Neuronal stem cell (in vitro differentiated cells): ENCODE measurements around the gene GCDH.

ENCODE experiments used
- DNase-seq: peaks from one replicate; pipeline ENCODE4 v3.0.0-alpha.2; 2013; ENCODE audit warnings: low spot score
- H2AFZ ChIP-seq: one replicate; pipeline ENCODE4 v1.6.1; 2013; ENCODE audit warnings: mild to moderate bottlenecking, low read length, inconsistent platforms
- H2AK5ac ChIP-seq: 2 replicates; pipeline ENCODE4 v1.6.1; 2013; ENCODE audit warnings: low read depth, mild to moderate bottlenecking, inconsistent platforms, low read length, moderate library complexity, mixed read lengths
- H2BK120ac ChIP-seq: 2 replicates; pipeline ENCODE4 v1.6.1; 2013; ENCODE audit warnings: low read depth, mild to moderate bottlenecking, inconsistent platforms, low read length, moderate library complexity, mixed read lengths
- H2BK12ac ChIP-seq: one replicate; pipeline ENCODE4 v1.6.1; 2013; ENCODE audit warnings: low read length, inconsistent platforms
- H2BK15ac ChIP-seq: 2 replicates; pipeline ENCODE4 v1.6.1; 2013; ENCODE audit warnings: mild to moderate bottlenecking, low read length, inconsistent platforms, mixed read lengths
- H2BK5ac ChIP-seq: one replicate; pipeline ENCODE4 v1.6.1; 2013; ENCODE audit warnings: inconsistent platforms, mild to moderate bottlenecking, low read length, moderate library complexity
- H3K14ac ChIP-seq: one replicate; pipeline ENCODE4 v1.6.1; 2013; ENCODE audit warnings: low read length, inconsistent platforms
- H3K18ac ChIP-seq: 2 replicates; pipeline ENCODE4 v1.6.1; 2013; ENCODE audit warnings: low read length, inconsistent platforms
- H3K23ac ChIP-seq: 2 replicates; pipeline ENCODE4 v1.6.1; 2013; ENCODE audit warnings: low read depth, mild to moderate bottlenecking, mixed read lengths, low read length, inconsistent platforms; ENCODE audit not compliant: poor library complexity
- H3K27ac ChIP-seq: replicated peaks from 3 replicates; pipeline ENCODE4 v1.5.1; 2013; ENCODE audit warnings: low read length, inconsistent platforms
- H3K27me3 ChIP-seq, 3 experiments: 2 replicates each; pipeline ENCODE4 v1.6.1; 2013; ENCODE audit warnings: low read length in 3 of 3, mild to moderate bottlenecking in 2 of 3, inconsistent platforms in 1 of 3, low read depth in 1 of 3, mixed read lengths in 1 of 3, moderate library complexity in 1 of 3; ENCODE audit not compliant: control insufficient read depth in 3 of 3, insufficient read depth in 3 of 3
- H3K36me3 ChIP-seq, 2 donors: replicated peaks in 1 of 2; 2 replicates each; pipeline ENCODE4 v1.6.1; 2013; ENCODE audit warnings: low read length in 2 of 2; ENCODE audit not compliant: control insufficient read depth in 2 of 2, insufficient read depth in 2 of 2
- H3K4ac ChIP-seq: 2 replicates; pipeline ENCODE4 v1.6.1; 2013; ENCODE audit warnings: inconsistent platforms, mild to moderate bottlenecking, low read length, moderate library complexity
- H3K4me1 ChIP-seq, 2 donors: 1 replicate in 1 of 2; 2 replicates in 1 of 2; pipeline ENCODE4 v1.6.1; 2013; ENCODE audit warnings: low read length in 2 of 2, low read depth in 1 of 2; ENCODE audit not compliant: control insufficient read depth in 2 of 2, insufficient read depth in 1 of 2
- H3K4me2 ChIP-seq: one replicate; pipeline ENCODE4 v1.6.1; 2013; ENCODE audit warnings: mild to moderate bottlenecking, low read length, inconsistent platforms; ENCODE audit not compliant: insufficient read depth, poor library complexity, severe bottlenecking
- H3K4me3 ChIP-seq, 2 donors: 2 replicates each; pipeline ENCODE4 v1.5.1; 2013; ENCODE audit warnings: low read length in 2 of 2, mild to moderate bottlenecking in 2 of 2, inconsistent platforms in 1 of 2, moderate library complexity in 1 of 2
- H3K79me1 ChIP-seq: one replicate; pipeline ENCODE4 v1.6.1; 2013; ENCODE audit warnings: low read depth, mild to moderate bottlenecking, inconsistent platforms, low read length, moderate library complexity
- H3K9ac ChIP-seq: one replicate; pipeline ENCODE4 v1.6.1; 2013; ENCODE audit warnings: mild to moderate bottlenecking, low read depth, low read length, inconsistent platforms; ENCODE audit not compliant: poor library complexity
- H3K9me3 ChIP-seq, 2 donors: replicated peaks in 1 of 2; 2 replicates each; pipeline versions ENCODE3 to v1.6.1; 2013; ENCODE audit warnings: low read length in 2 of 2, mild to moderate bottlenecking in 2 of 2, inconsistent platforms in 1 of 2, low read depth in 1 of 2, mixed read lengths in 1 of 2, moderate library complexity in 1 of 2; ENCODE audit not compliant: control insufficient read depth in 2 of 2, insufficient read depth in 1 of 2
- H4K8ac ChIP-seq: one replicate; pipeline ENCODE4 v1.6.1; 2013; ENCODE audit warnings: low read depth, mild to moderate bottlenecking, inconsistent platforms, low read length, moderate library complexity
- H4K91ac ChIP-seq: one replicate; pipeline ENCODE4 v1.6.1; 2013; ENCODE audit warnings: low read length, low read depth, mild to moderate bottlenecking, inconsistent platforms; ENCODE audit not compliant: poor library complexity
- WGBS, 2 donors: extraction: QIAGEN DNeasy Blood & Tissue Kit; methylation state at CpG; one replicate each; pipeline ENCODE4 v1.1.7; 2013; ENCODE audit warnings: missing lambda C conversion rate in 2 of 2, mixed read lengths in 1 of 2; ENCODE audit not compliant: insufficient read length in 2 of 2, insufficient replicate concordance in 1 of 2; ENCODE audit errors: extremely low coverage in 2 of 2; 5-methylcytosine and 5-hydroxymethylcytosine counted together

GCDH gene

GRCh38 chr19:12867120-12868099 is 23.6 kb upstream of the GCDH start:
- Histone ChIP-seq H2BK120ac (no peak overlapping the region), H3K18ac (peak overlapping the region; percentile 96), H3K23ac (peak overlapping the region; percentile 91), H2AK5ac (no peak overlapping the region), H3K4ac (no peak overlapping the region), H2AFZ (peak overlapping the region; percentile 74), H3K9me3 (peaks cover 0 to 2% of the 10 kb centered on the region in 2 donors), H3K9ac (peak overlapping the region; percentile 91), H3K27me3 (no peaks in the 10 kb centered on the region), H3K4me3 (peak overlapping the region; percentile 34 to 75), H3K36me3 (peaks cover 12 to 15% of the 10 kb centered on the region in 2 donors), H4K91ac (no peak overlapping the region), H3K14ac (no peak overlapping the region), H2BK5ac (peak overlapping the region; percentile 62), H3K79me1 (peaks cover 4% of the 10 kb centered on the region), H2BK15ac (peak overlapping the region; percentile 2), H4K8ac (no peak overlapping the region), H3K4me2 (peak overlapping the region; percentile 93), H2BK12ac (no peak overlapping the region), H3K4me1 (peaks cover 0 to 6% of the 10 kb centered on the region in 2 donors), H3K27ac (peak overlapping the region; percentile 32)
- peak; percentile 90 for DNase-seq
- no CpG with 5 or more reads among the region's 51 CpGs for WGBS, 2 donors

- WGBS, 2 donors, result no CpG with 5 or more reads among the region's 10 CpGs
- DNase-seq, result no peak
- H3K4me3 ChIP-seq, result peak overlapping the region in 1 of 2 donors; percentile 5
These were observed 22.3 kb upstream of the GCDH start for GRCh38 chr19:12868540-12869112.

DNA sequence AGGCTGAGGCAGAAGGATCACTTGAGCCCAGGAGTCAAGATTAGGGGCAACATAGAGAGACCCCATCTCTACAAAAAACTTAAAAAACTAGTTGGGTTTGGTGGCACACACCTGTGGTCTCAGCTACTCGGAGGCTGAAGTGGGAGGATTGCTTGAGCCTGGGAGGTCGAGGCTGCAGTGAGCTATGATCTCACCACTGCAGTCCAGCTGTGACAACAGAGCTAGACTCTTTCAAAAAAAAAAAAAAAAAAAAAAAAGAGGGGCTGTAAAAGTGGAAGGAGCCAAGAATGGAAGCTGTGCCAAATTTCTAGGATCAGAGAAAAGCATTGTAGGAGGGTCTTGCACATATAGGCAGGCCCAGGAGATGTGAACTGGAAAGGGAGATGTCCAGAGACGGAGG is 19.3 kb upstream of the GCDH start:
- no peak overlapping the region for H3K14ac ChIP-seq
- H3K79me1 ChIP-seq, result peaks cover 2% of the 10 kb centered on the region
- H2AK5ac ChIP-seq, result no peak overlapping the region
- no peak overlapping the region for H2BK120ac ChIP-seq
- no peak overlapping the region for H2BK5ac ChIP-seq
- no peak overlapping the region for H3K18ac ChIP-seq
- peaks cover 25 to 34% of the 10 kb centered on the region in 2 donors for H3K36me3 ChIP-seq
- WGBS, 2 donors, result no CpG with 5 or more reads among the region's 3 CpGs
- DNase-seq, result no peak
- peaks cover 5 to 9% of the 10 kb centered on the region in 2 donors for H3K9me3 ChIP-seq
- H3K4me1 ChIP-seq, result peaks cover 0 to 4% of the 10 kb centered on the region in 2 donors
- no peak overlapping the region for H3K4me2 ChIP-seq
- H2BK12ac ChIP-seq, result no peak overlapping the region
- no peak overlapping the region for H3K4ac ChIP-seq
- H3K23ac ChIP-seq, result no peak overlapping the region
- H3K9ac ChIP-seq, result no peak overlapping the region
- H4K91ac ChIP-seq, result no peak overlapping the region
- H3K27me3 ChIP-seq, result no peaks in the 10 kb centered on the region
- H2BK15ac ChIP-seq, result no peak overlapping the region
- H3K4me3 ChIP-seq, result no peak overlapping the region
- no peak overlapping the region for H3K27ac ChIP-seq
- no peak overlapping the region for H4K8ac ChIP-seq
- no peak overlapping the region for H2AFZ ChIP-seq

More at GRCh38 chr19:12868540-12869112, 22.3 kb upstream of the GCDH start:
- peak overlapping the region; percentile 34 for H3K23ac ChIP-seq
- H3K18ac ChIP-seq, result no peak overlapping the region
- H4K91ac ChIP-seq, result no peak overlapping the region
- H3K27me3 ChIP-seq, result no peaks in the 10 kb centered on the region
- no peak overlapping the region for H3K4ac ChIP-seq
- no peak overlapping the region for H2BK120ac ChIP-seq
- H3K9ac ChIP-seq, result no peak overlapping the region
- no peak overlapping the region for H2BK12ac ChIP-seq
- H3K4me1 ChIP-seq, result peaks cover 0 to 6% of the 10 kb centered on the region in 2 donors
- H3K4me2 ChIP-seq, result no peak overlapping the region
- H3K27ac ChIP-seq, result no peak overlapping the region
- H3K36me3 ChIP-seq, result peaks cover 20% of the 10 kb centered on the region in 2 donors
- H3K9me3 ChIP-seq, result peaks cover 5 to 7% of the 10 kb centered on the region in 2 donors
- no peak overlapping the region for H2AFZ ChIP-seq
- no peak overlapping the region for H2AK5ac ChIP-seq
- H2BK5ac ChIP-seq, result no peak overlapping the region
- H3K79me1 ChIP-seq, result peaks cover 4% of the 10 kb centered on the region
- no peak overlapping the region for H4K8ac ChIP-seq
- H3K14ac ChIP-seq, result no peak overlapping the region
- no peak overlapping the region for H2BK15ac ChIP-seq

- peaks cover 25 to 34% of the 10 kb centered on the region in 2 donors for H3K36me3 ChIP-seq
- H3K9me3 ChIP-seq, result peaks cover 5 to 9% of the 10 kb centered on the region in 2 donors
- H3K27me3 ChIP-seq, result no peaks in the 10 kb centered on the region
- peaks cover 2% of the 10 kb centered on the region for H3K79me1 ChIP-seq
- H3K9ac ChIP-seq, result no peak overlapping the region
- H2BK15ac ChIP-seq, result no peak overlapping the region
- peaks cover 0 to under 1% of the 10 kb centered on the region in 2 donors for H3K4me1 ChIP-seq
- H3K27ac ChIP-seq, result no peak overlapping the region
- H3K4me3 ChIP-seq, result no peak overlapping the region
- H3K18ac ChIP-seq, result no peak overlapping the region
- H4K91ac ChIP-seq, result no peak overlapping the region
- H3K23ac ChIP-seq, result no peak overlapping the region
- H4K8ac ChIP-seq, result no peak overlapping the region
- no peak overlapping the region for H3K14ac ChIP-seq
- no peak overlapping the region for H2BK120ac ChIP-seq
- H3K4ac ChIP-seq, result no peak overlapping the region
- no peak overlapping the region for H2AFZ ChIP-seq
- no peak overlapping the region for H2BK12ac ChIP-seq
- no peak for DNase-seq
- no peak overlapping the region for H2AK5ac ChIP-seq
- no CpG with 5 or more reads among the region's 5 CpGs for WGBS, 2 donors
- H3K4me2 ChIP-seq, result no peak overlapping the region
- H2BK5ac ChIP-seq, result no peak overlapping the region
These were observed 18.7 kb upstream of the GCDH start for GRCh38 chr19:12872255-12872654.
